Osteocyte (in vitro differentiated cells): ENCODE data around the gene CHST3. TPM values are rescaled to one million over a fixed set of nuclear protein-coding genes. Genes with fewer than 3 reads are reported as not detected.

Experiments used
- DNase-seq: peaks from one replicate; pipeline ENCODE4 v3.0.0; 2021; ENCODE audit warnings: mixed read lengths; ENCODE audit not compliant: unreplicated experiment; ENCODE audit errors: extremely low spot score
- H3K27ac Mint-ChIP-seq: one replicate; pipeline ENCODE4 v1.8.0; 2021; ENCODE audit warnings: mild to moderate bottlenecking, mixed read lengths; ENCODE audit not compliant: unreplicated experiment
- H3K27me3 Mint-ChIP-seq: one replicate; pipeline ENCODE4 v1.8.0; 2021; ENCODE audit warnings: mixed read lengths; ENCODE audit not compliant: unreplicated experiment
- H3K36me3 Mint-ChIP-seq: one replicate; pipeline ENCODE4 v1.8.0; 2021; ENCODE audit warnings: mixed read lengths; ENCODE audit not compliant: unreplicated experiment
- H3K4me1 Mint-ChIP-seq: one replicate; pipeline ENCODE4 v1.8.0; 2021; ENCODE audit warnings: mixed read lengths; ENCODE audit not compliant: unreplicated experiment
- H3K4me3 Mint-ChIP-seq: one replicate; pipeline ENCODE4 v1.8.0; 2021; ENCODE audit warnings: mild to moderate bottlenecking, moderate library complexity, mixed read lengths; ENCODE audit not compliant: unreplicated experiment
- H3K9me3 Mint-ChIP-seq: one replicate; pipeline ENCODE4 v1.8.0; 2021; ENCODE audit warnings: mixed read lengths; ENCODE audit not compliant: unreplicated experiment
- total RNA-seq: library from RNA; stranded (reverse); gene quantifications from 2 replicates; pipeline ENCODE4 v1.2.1, GENCODE V29; 2021
- TF ChIP-seq, protein P1 (sequence below): fragments of 200-600 bp; sonication (generic); IDR thresholded peaks from 2 replicates; pipeline ENCODE4 v1.5.0; 2021; ENCODE audit warnings: antibody characterized with exemption, mild to moderate bottlenecking, moderate library complexity

The CHST3 gene
- total RNA-seq, 1 donor from 2014 or later: 35.0 TPM

DNA sequence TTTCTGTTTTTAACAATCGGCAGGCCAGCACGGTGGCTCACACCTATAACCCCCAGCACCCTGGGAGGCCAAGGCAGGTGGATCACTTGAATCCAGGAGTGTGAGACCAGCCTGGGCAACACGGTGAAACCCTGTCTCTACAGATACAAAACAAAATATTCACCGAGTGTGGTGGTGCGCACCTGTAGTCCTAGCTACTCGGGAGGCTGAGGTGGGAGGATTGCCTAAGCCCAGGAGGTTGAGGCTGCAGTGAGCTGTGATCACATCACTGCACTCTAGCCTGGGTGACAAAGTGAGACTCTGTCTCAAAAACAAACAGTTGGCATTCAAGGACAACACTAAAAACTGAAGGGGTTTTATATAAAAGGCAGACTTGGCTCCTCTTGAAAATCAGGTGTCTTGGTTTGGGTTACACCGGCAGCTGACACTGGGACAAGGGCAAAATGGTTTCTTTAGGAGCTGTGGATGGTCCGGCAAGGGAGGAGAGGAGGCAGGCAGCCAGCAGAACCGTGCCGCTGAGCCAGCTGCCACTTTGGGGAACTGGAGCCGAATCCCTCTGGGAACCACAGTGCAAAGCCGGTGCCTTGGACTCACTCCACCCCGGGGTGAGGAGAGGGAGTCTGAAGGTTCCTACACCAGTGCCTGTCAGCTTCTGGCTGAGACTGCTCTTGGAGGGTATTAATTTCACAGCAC lies 52.6 kb downstream of the CHST3 start:
- peaks cover 30% of the 10 kb centered on the region for H3K4me1 Mint-ChIP-seq
- H3K9me3 Mint-ChIP-seq: no peaks in the 10 kb centered on the region
- H3K36me3 Mint-ChIP-seq: peaks cover 1% of the 10 kb centered on the region
- H3K4me3 Mint-ChIP-seq: no peak overlapping the region
- H3K27ac Mint-ChIP-seq: peak overlapping the region; percentile 67
- DNase-seq: no peak
- TF ChIP-seq, protein P1, sequence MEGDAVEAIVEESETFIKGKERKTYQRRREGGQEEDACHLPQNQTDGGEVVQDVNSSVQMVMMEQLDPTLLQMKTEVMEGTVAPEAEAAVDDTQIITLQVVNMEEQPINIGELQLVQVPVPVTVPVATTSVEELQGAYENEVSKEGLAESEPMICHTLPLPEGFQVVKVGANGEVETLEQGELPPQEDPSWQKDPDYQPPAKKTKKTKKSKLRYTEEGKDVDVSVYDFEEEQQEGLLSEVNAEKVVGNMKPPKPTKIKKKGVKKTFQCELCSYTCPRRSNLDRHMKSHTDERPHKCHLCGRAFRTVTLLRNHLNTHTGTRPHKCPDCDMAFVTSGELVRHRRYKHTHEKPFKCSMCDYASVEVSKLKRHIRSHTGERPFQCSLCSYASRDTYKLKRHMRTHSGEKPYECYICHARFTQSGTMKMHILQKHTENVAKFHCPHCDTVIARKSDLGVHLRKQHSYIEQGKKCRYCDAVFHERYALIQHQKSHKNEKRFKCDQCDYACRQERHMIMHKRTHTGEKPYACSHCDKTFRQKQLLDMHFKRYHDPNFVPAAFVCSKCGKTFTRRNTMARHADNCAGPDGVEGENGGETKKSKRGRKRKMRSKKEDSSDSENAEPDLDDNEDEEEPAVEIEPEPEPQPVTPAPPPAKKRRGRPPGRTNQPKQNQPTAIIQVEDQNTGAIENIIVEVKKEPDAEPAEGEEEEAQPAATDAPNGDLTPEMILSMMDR: no peak
- no peaks in the 10 kb centered on the region for H3K27me3 Mint-ChIP-seq

DNA sequence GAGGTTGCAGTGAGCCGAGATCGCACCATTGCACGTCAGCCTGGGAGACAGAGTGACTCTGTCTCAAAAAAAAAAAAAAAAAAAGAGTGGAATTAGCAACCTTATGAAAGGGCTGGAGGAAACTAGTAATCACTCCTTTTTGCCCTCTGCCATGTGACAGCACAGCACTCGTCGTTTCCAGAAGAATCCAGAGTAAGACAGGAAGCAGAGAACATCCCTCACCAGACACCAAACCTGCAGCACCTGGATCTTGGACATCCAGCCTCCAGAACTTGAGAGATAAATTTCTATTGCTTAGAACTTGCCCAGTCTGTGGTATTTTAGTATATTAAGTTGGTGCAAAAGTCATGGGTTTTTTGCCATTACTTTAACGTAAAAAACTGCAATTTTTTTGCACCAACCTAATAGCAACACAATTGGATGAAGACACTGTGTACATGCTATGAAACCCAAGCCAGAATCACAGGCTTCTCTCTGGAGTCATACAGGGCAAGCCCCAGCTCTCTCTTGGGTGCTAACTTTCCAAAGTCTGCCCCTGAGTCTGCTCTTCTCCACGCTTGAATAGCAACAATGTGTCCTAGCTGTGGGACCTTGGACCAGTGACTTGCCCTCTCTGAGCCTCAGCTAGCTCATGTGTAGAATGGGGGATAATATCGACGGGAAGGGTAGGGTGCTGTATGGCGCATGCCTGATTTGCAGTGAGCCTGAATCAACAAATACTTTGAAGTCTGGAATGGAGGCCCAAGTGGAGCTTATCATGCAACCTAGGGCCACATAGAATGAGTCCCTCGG lies 55.1 kb downstream of the CHST3 start:
- TF ChIP-seq, protein P1: no peak
- DNase-seq: no peak
- no peak overlapping the region for H3K4me3 Mint-ChIP-seq
- peaks cover 28% of the 10 kb centered on the region for H3K4me1 Mint-ChIP-seq
- no peaks in the 10 kb centered on the region for H3K36me3 Mint-ChIP-seq
- no peak overlapping the region for H3K27ac Mint-ChIP-seq
- H3K27me3 Mint-ChIP-seq: no peaks in the 10 kb centered on the region
- H3K9me3 Mint-ChIP-seq: no peaks in the 10 kb centered on the region

DNA sequence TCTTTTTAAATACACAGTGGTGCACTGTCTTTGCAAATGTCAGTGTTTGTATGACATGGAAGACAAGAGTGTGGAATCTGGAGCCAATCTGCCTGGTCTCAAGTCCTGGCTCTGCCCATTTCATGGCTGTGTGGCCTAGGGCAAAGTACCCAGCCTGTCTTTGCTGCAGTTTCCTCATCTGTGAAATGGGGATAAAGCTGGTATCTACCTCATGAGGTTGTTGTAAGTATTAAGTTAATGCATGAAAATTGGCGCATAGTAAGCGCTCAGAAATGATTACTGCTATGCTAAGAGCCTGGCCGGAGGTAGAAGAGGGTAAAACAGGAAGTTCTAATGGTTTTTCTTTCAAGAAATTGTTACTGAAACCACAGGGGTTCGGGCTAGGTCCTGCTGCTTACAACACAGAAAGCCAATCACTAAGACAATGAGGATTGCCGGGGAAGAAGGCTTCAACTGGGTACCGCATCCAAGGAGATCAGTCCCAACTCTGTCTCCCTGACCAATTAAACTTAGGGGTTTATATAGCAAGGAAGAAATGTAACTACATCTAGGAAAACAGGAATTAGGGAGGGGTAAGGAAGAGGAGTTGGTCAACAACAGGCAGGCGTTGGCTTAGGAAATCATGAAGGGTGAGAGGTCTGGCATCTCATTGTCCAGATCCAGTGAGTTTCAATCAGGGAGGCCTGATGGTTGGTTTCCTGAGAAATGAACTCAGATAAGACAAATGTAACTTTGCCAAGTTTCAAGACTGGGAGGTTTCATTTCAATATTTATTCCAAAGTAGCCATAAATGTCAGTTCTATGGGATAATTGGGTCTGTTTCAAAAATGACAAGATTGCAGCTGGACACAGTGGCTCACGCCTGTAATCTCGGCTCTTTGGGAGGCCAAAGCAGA lies 57.0 kb downstream of the CHST3 start:
- no peak overlapping the region for H3K4me3 Mint-ChIP-seq
- H3K4me1 Mint-ChIP-seq: peaks cover 20% of the 10 kb centered on the region
- TF ChIP-seq, protein P1: no peak
- H3K9me3 Mint-ChIP-seq: no peaks in the 10 kb centered on the region
- H3K27me3 Mint-ChIP-seq: no peaks in the 10 kb centered on the region
- H3K27ac Mint-ChIP-seq: no peak overlapping the region
- DNase-seq: no peak
- H3K36me3 Mint-ChIP-seq: no peaks in the 10 kb centered on the region

DNA sequence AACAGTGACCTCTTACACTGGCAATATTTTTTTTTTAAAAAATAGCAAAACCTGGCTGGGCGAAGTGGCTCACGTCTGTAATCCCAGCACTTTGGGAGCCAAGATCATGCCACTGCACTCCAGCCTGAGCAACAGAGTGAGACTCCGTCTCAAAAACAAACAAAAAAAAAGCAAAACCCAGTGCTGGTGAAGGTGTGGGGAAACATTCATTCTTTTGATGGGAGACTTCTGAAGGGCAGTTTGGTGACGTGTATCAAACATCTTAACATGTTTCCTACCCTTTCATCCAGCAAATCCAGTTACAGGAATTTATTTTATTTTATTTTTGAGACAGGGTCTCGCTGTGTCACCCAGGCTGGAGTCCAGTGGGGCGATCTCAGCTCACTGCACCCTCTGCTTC lies 58.0 kb downstream of the CHST3 start:
- H3K4me1 Mint-ChIP-seq: peaks cover 18% of the 10 kb centered on the region
- DNase-seq: no peak
- TF ChIP-seq, protein P1: no peak
- H3K36me3 Mint-ChIP-seq: no peaks in the 10 kb centered on the region
- H3K9me3 Mint-ChIP-seq: no peaks in the 10 kb centered on the region
- H3K27me3 Mint-ChIP-seq: no peaks in the 10 kb centered on the region
- H3K27ac Mint-ChIP-seq: no peak overlapping the region
- H3K4me3 Mint-ChIP-seq: no peak overlapping the region
